Measurements from ENCODE around the gene CLEC2D.

Gene CLEC2D

DNA sequence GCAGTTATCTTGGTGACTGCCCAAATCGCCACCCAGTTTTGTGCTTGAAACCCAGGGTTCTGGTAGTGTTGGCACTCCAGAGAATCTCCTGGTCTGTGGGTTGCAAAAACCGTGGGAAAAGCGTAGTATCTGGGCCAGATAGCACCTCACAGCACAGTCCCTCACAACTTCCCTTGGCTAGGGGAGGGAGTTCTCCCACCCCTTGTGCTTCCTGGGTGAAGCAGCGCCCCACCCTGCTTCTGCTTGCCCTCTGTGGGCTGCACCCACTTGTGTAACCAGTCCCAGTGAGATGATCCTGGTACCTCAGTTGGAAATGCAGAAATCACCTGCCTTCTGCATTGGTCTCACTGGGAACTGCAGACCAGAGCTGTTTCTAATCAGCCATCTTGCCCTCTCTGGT lies 16.4 kb downstream of the CLEC2D start:
- no peak overlapping the region for H3K18ac ChIP-seq (ENCODE audit: low read length)
- WGBS, 2 donors (ENCODE audit: extremely low coverage in 2 of 2, insufficient read length in 2 of 2, insufficient replicate concordance in 1 of 2), result no CpG with 5 or more reads among the region's 4 CpGs
- H3K9me3 ChIP-seq (replicated peaks in 1 of 2; ENCODE audit: control insufficient read depth in 2 of 2, insufficient read depth in 1 of 2, low read depth in 1 of 2, low read length in 2 of 2), result peaks cover 0 to 22% of the 10 kb centered on the region in 2 donors
- no peak overlapping the region for H3K23ac ChIP-seq (ENCODE audit: low read depth, low read length, poor library complexity)
- peaks cover 3 to 68% of the 10 kb centered on the region in 2 donors for H3K36me3 ChIP-seq (replicated peaks in 1 of 2; ENCODE audit: control insufficient read depth in 2 of 2, insufficient read depth in 2 of 2, low read length in 2 of 2)
- no peak overlapping the region for H2BK12ac ChIP-seq (ENCODE audit: low read length)
- H4K91ac ChIP-seq (ENCODE audit: low read depth, low read length, poor library complexity), result no peak overlapping the region
- no peak overlapping the region for H3K4me3 ChIP-seq (ENCODE audit: low read length in 2 of 2)
- H3K27ac ChIP-seq (replicated peaks; ENCODE audit: low read length), result no peak overlapping the region
- no peak overlapping the region for H3K4me2 ChIP-seq (ENCODE audit: insufficient read depth, low read length, poor library complexity, severe bottlenecking)
- H2AK5ac ChIP-seq (ENCODE audit: low read depth, low read length), result no peak overlapping the region
- H2AFZ ChIP-seq (ENCODE audit: low read length), result no peak overlapping the region
- no peak for DNase-seq (ENCODE audit: low spot score)
- peaks cover 0 to 2% of the 10 kb centered on the region in 2 donors for H3K4me1 ChIP-seq (ENCODE audit: control insufficient read depth in 2 of 2, insufficient read depth in 1 of 2, low read depth in 1 of 2, low read length in 2 of 2)
- no peak overlapping the region for H3K4ac ChIP-seq (ENCODE audit: low read length)
- no peak overlapping the region for H3K14ac ChIP-seq (ENCODE audit: low read length)
- H2BK5ac ChIP-seq (ENCODE audit: low read length), result no peak overlapping the region
- H3K9ac ChIP-seq (ENCODE audit: low read depth, low read length, poor library complexity), result no peak overlapping the region
- H2BK15ac ChIP-seq (ENCODE audit: low read length), result no peak overlapping the region
- H3K27me3 ChIP-seq (ENCODE audit: control insufficient read depth in 3 of 3, insufficient read depth in 3 of 3, low read depth in 1 of 3, low read length in 3 of 3), result no peaks in the 10 kb centered on the region
- H4K8ac ChIP-seq (ENCODE audit: low read depth, low read length), result no peak overlapping the region
- H2BK120ac ChIP-seq (ENCODE audit: low read depth, low read length), result no peak overlapping the region
- H3K79me1 ChIP-seq (ENCODE audit: low read depth, low read length), result no peaks in the 10 kb centered on the region

DNA sequence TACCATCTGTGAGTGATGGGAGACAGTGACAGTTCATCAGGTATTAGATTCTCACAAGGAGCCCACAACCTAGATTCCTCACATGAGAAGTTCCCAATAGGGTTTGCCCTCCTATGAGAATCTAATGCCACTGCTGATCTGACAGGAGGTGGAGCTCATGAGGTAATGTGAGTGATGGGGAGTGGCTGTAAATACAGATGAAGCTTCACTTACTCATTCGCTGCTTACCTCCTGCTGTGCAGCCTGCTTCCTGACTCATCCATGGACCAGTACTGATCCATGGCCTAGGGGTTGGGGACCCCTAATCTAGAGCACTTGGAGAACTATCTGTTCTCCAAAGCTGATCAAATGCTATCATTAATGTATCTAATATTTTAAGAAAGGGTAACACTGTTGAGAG lies 17.7 kb downstream of the CLEC2D start:
- no CpG with 5 or more reads among the region's 1 CpG for WGBS, 2 donors (ENCODE audit: extremely low coverage in 2 of 2, insufficient read length in 2 of 2, insufficient replicate concordance in 1 of 2)
- H3K27me3 ChIP-seq (ENCODE audit: control insufficient read depth in 3 of 3, insufficient read depth in 3 of 3, low read depth in 1 of 3, low read length in 3 of 3), result no peaks in the 10 kb centered on the region
- no peak for DNase-seq (ENCODE audit: low spot score)

GRCh38 chr12:9692909-9693308 lies 23.4 kb downstream of the CLEC2D start:
- H3K4ac ChIP-seq (ENCODE audit: low read length), result no peak overlapping the region
- no peak overlapping the region for H4K91ac ChIP-seq (ENCODE audit: low read depth, low read length, poor library complexity)
- H2BK5ac ChIP-seq (ENCODE audit: low read length), result no peak overlapping the region
- no peak overlapping the region for H2BK12ac ChIP-seq (ENCODE audit: low read length)
- no peak overlapping the region for H3K4me3 ChIP-seq (ENCODE audit: low read length in 2 of 2)
- no CpG with 5 or more reads among the region's 1 CpG for WGBS, 2 donors (ENCODE audit: extremely low coverage in 2 of 2, insufficient read length in 2 of 2, insufficient replicate concordance in 1 of 2)
- H2AFZ ChIP-seq (ENCODE audit: low read length), result no peak overlapping the region
- H3K27ac ChIP-seq (replicated peaks; ENCODE audit: low read length), result no peak overlapping the region
- no peak overlapping the region for H2BK120ac ChIP-seq (ENCODE audit: low read depth, low read length)
- H2BK15ac ChIP-seq (ENCODE audit: low read length), result no peak overlapping the region
- H3K79me1 ChIP-seq (ENCODE audit: low read depth, low read length), result no peaks in the 10 kb centered on the region
- no peaks in the 10 kb centered on the region for H3K27me3 ChIP-seq (ENCODE audit: control insufficient read depth in 3 of 3, insufficient read depth in 3 of 3, low read depth in 1 of 3, low read length in 3 of 3)
- H2AK5ac ChIP-seq (ENCODE audit: low read depth, low read length), result no peak overlapping the region
- no peak overlapping the region for H3K18ac ChIP-seq (ENCODE audit: low read length)
- H3K23ac ChIP-seq (ENCODE audit: low read depth, low read length, poor library complexity), result no peak overlapping the region
- DNase-seq (ENCODE audit: low spot score), result no peak
- H3K14ac ChIP-seq (ENCODE audit: low read length), result no peak overlapping the region
- H3K36me3 ChIP-seq (replicated peaks in 1 of 2; ENCODE audit: control insufficient read depth in 2 of 2, insufficient read depth in 2 of 2, low read length in 2 of 2), result peaks cover 6 to 82% of the 10 kb centered on the region in 2 donors
- no peaks in the 10 kb centered on the region for H3K4me1 ChIP-seq (ENCODE audit: control insufficient read depth in 2 of 2, insufficient read depth in 1 of 2, low read depth in 1 of 2, low read length in 2 of 2)
- H3K9ac ChIP-seq (ENCODE audit: low read depth, low read length, poor library complexity), result no peak overlapping the region
- H3K4me2 ChIP-seq (ENCODE audit: insufficient read depth, low read length, poor library complexity, severe bottlenecking), result no peak overlapping the region
- peaks cover 0 to 20% of the 10 kb centered on the region in 2 donors for H3K9me3 ChIP-seq (replicated peaks in 1 of 2; ENCODE audit: control insufficient read depth in 2 of 2, insufficient read depth in 1 of 2, low read depth in 1 of 2, low read length in 2 of 2)
- no peak overlapping the region for H4K8ac ChIP-seq (ENCODE audit: low read depth, low read length)

More for the DNA sequence above, 17.7 kb downstream of the CLEC2D start:
- Histone ChIP-seq H4K91ac (ENCODE audit: low read depth, low read length, poor library complexity) (no peak overlapping the region), H3K36me3 (replicated peaks in 1 of 2; ENCODE audit: control insufficient read depth in 2 of 2, insufficient read depth in 2 of 2, low read length in 2 of 2) (peaks cover 5 to 68% of the 10 kb centered on the region in 2 donors), H3K27ac (replicated peaks; ENCODE audit: low read length) (no peak overlapping the region), H3K79me1 (ENCODE audit: low read depth, low read length) (no peaks in the 10 kb centered on the region), H3K4me1 (ENCODE audit: control insufficient read depth in 2 of 2, insufficient read depth in 1 of 2, low read depth in 1 of 2, low read length in 2 of 2) (peaks cover 0 to 2% of the 10 kb centered on the region in 2 donors), H3K4me2 (ENCODE audit: insufficient read depth, low read length, poor library complexity, severe bottlenecking) (no peak overlapping the region), H3K9ac (ENCODE audit: low read depth, low read length, poor library complexity) (no peak overlapping the region), H3K18ac (ENCODE audit: low read length) (no peak overlapping the region), H2AK5ac (ENCODE audit: low read depth, low read length) (no peak overlapping the region), H3K4ac (ENCODE audit: low read length) (no peak overlapping the region), H3K23ac (ENCODE audit: low read depth, low read length, poor library complexity) (no peak overlapping the region), H3K4me3 (ENCODE audit: low read length in 2 of 2) (no peak overlapping the region), H2BK12ac (ENCODE audit: low read length) (no peak overlapping the region), H2AFZ (ENCODE audit: low read length) (no peak overlapping the region), H3K14ac (ENCODE audit: low read length) (no peak overlapping the region), H2BK5ac (ENCODE audit: low read length) (no peak overlapping the region), H2BK120ac (ENCODE audit: low read depth, low read length) (no peak overlapping the region), H3K9me3 (replicated peaks in 1 of 2; ENCODE audit: control insufficient read depth in 2 of 2, insufficient read depth in 1 of 2, low read depth in 1 of 2, low read length in 2 of 2) (peaks cover 0 to 17% of the 10 kb centered on the region in 2 donors), H4K8ac (ENCODE audit: low read depth, low read length) (no peak overlapping the region), H2BK15ac (ENCODE audit: low read length) (no peak overlapping the region)

- Histone ChIP-seq H4K91ac (ENCODE audit: low read depth, low read length, poor library complexity) (no peak overlapping the region), H2BK5ac (ENCODE audit: low read length) (no peak overlapping the region), H3K18ac (ENCODE audit: low read length) (no peak overlapping the region), H3K27me3 (ENCODE audit: control insufficient read depth in 3 of 3, insufficient read depth in 3 of 3, low read depth in 1 of 3, low read length in 3 of 3) (no peaks in the 10 kb centered on the region), H3K4me3 (ENCODE audit: low read length in 2 of 2) (no peak overlapping the region), H3K4me1 (ENCODE audit: control insufficient read depth in 2 of 2, insufficient read depth in 1 of 2, low read depth in 1 of 2, low read length in 2 of 2) (no peaks in the 10 kb centered on the region), H3K4ac (ENCODE audit: low read length) (no peak overlapping the region), H2AFZ (ENCODE audit: low read length) (no peak overlapping the region), H4K8ac (ENCODE audit: low read depth, low read length) (no peak overlapping the region), H2BK120ac (ENCODE audit: low read depth, low read length) (no peak overlapping the region), H2AK5ac (ENCODE audit: low read depth, low read length) (no peak overlapping the region), H3K9ac (ENCODE audit: low read depth, low read length, poor library complexity) (no peak overlapping the region), H2BK12ac (ENCODE audit: low read length) (no peak overlapping the region), H3K9me3 (replicated peaks in 1 of 2; ENCODE audit: control insufficient read depth in 2 of 2, insufficient read depth in 1 of 2, low read depth in 1 of 2, low read length in 2 of 2) (peaks cover 0 to 15% of the 10 kb centered on the region in 2 donors), H3K4me2 (ENCODE audit: insufficient read depth, low read length, poor library complexity, severe bottlenecking) (no peak overlapping the region), H3K14ac (ENCODE audit: low read length) (no peak overlapping the region), H3K23ac (ENCODE audit: low read depth, low read length, poor library complexity) (no peak overlapping the region), H3K79me1 (ENCODE audit: low read depth, low read length) (no peaks in the 10 kb centered on the region), H2BK15ac (ENCODE audit: low read length) (no peak overlapping the region), H3K27ac (replicated peaks; ENCODE audit: low read length) (no peak overlapping the region), H3K36me3 (replicated peaks in 1 of 2; ENCODE audit: control insufficient read depth in 2 of 2, insufficient read depth in 2 of 2, low read length in 2 of 2) (peaks cover 6 to 69% of the 10 kb centered on the region in 2 donors)
- no CpG with 5 or more reads among the region's 1 CpG for WGBS, 2 donors (ENCODE audit: extremely low coverage in 2 of 2, insufficient read length in 2 of 2, insufficient replicate concordance in 1 of 2)
- DNase-seq (ENCODE audit: low spot score), result no peak
These were observed 24.7 kb downstream of the CLEC2D start for GRCh38 chr12:9694241-9694640.

Data from neuronal stem cell (in vitro differentiated cells).